Gastrocnemius medialis (tissue), 4 donors: ENCODE results near the gene REXO1. TPM values are rescaled to one million over a fixed set of nuclear protein-coding genes. Genes with fewer than 3 reads are reported as not detected.

Experiments used
- ATAC-seq, 2 donors: fragments of 150-250 bp; one replicate each; pipeline ENCODE4 v1.9.1; 2016
- DNase-seq, 2 donors: peaks; one replicate each; pipeline ENCODE4 v3.0.0-alpha.2; 2019
- H3K27ac ChIP-seq, 4 donors: fragments of 200-600 bp; sonication (generic); 1 replicate in 1 of 4; 2 replicates in 3 of 4; pipeline ENCODE4 v1.5.1; 2016 to 2018; ENCODE audit warnings: mild to moderate bottlenecking in 2 of 4, moderate library complexity in 1 of 4
- H3K27me3 ChIP-seq, 3 donors: fragments of 200-600 bp; sonication (generic) in 2 of 3; 1 replicate in 1 of 3; 2 replicates in 2 of 3; pipeline versions ENCODE4 v1.5.1 to v1.6.0; 2016 to 2019; ENCODE audit warnings: mild to moderate bottlenecking in 1 of 3, moderate library complexity in 1 of 3
- H3K36me3 ChIP-seq, 2 donors: fragments of 200-600 bp; sonication (generic) in 1 of 2; one replicate each; pipeline ENCODE4 v1.5.1; 2017 to 2018
- H3K4me1 ChIP-seq, 2 donors: fragments of 200-600 bp; sonication (generic) in 1 of 2; one replicate each; pipeline ENCODE4 v1.5.1; 2016 to 2017; ENCODE audit warnings: mild to moderate bottlenecking in 2 of 2
- H3K4me3 ChIP-seq, 4 donors: fragments of 200-600 bp; sonication (generic) in 3 of 4; 1 replicate in 1 of 4; 2 replicates in 3 of 4; pipeline ENCODE4 v1.5.1; 2016 to 2019; ENCODE audit warnings: mild to moderate bottlenecking in 2 of 4
- H3K9me3 ChIP-seq, 3 donors: fragments of 200-600 bp; sonication (generic) in 2 of 3; 1 replicate in 1 of 3; 2 replicates in 2 of 3; pipeline ENCODE4 v1.5.1; 2016 to 2019
- POLR2A ChIP-seq, 2 donors: fragments of 450-650 bp; IDR thresholded peaks; one replicate each; pipeline ENCODE4 v1.6.1; 2017; ENCODE audit warnings: antibody characterized with exemption in 2 of 2, mild to moderate bottlenecking in 2 of 2, moderate library complexity in 2 of 2
- in situ Hi-C, 4 donors: fragments of 200-750 bp; cut with MboI; loops; one replicate each; pipeline versions ENCODE4 v1.15.0 to v1.8.0; 2017; ENCODE audit warnings: low sequenced_read_pairs in 4 of 4
- intact Hi-C: fragments of 100-400 bp; cut with DNase I; formaldehyde crosslinking; loops from one replicate; pipeline ENCODE4 v1.15.1; 2023; ENCODE audit warnings: low total_unique reads
- total RNA-seq, 4 donors: library from RNA; depleted of rRNA; stranded (reverse); fragments of >200 nt; gene quantifications; one replicate each; pipeline versions ENCODE4 v1.1.0 to v1.2.3, GENCODE V29; 2016
- TF ChIP-seq, protein P1 (sequence below), 5 experiments: fragments of 450-650 bp in 3 of 5; fragments of 200-600 bp in 2 of 5; sonication (generic) in 2 of 5; IDR thresholded peaks in 4 of 5; conservative IDR thresholded peaks in 1 of 5; 1 replicate in 4 of 5; 2 replicates in 1 of 5; pipeline ENCODE4 v1.5.1; 2016 to 2019; ENCODE audit warnings: antibody characterized with exemption in 5 of 5, mild to moderate bottlenecking in 3 of 5, moderate library complexity in 3 of 5

The REXO1 gene
- total RNA-seq, 4 donors from 2014 or later, result 10.8 to 28.5 (median 20.5) TPM

DNA sequence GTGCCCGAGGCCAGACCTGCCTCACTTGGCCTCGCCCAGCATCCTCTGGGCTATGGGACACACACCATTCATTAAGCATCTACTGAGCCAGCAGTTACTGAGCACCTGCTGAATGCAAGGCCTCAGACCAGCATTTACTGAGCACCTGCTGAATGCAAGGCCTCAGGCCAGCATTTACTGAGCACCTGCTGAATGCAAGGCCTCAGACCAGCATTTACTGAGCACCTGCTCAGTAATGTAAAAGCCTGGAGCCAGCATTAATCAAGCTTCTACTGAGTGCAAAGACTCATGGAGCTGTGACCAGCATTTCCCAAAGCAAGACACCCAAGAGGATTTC, 39.9 kb downstream of the REXO1 start:
- Histone ChIP-seq H3K9me3 (no peaks in the 10 kb centered on the region), H3K36me3 (no peaks in the 10 kb centered on the region), H3K4me3 (no peak overlapping the region), H3K27me3 (no peaks in the 10 kb centered on the region), H3K4me1 (peaks cover 13 to 15% of the 10 kb centered on the region in 2 donors), H3K27ac (no peak overlapping the region)
- DNase-seq (no peak), ATAC-seq (no peak)
- TF ChIP-seq, protein P1, sequence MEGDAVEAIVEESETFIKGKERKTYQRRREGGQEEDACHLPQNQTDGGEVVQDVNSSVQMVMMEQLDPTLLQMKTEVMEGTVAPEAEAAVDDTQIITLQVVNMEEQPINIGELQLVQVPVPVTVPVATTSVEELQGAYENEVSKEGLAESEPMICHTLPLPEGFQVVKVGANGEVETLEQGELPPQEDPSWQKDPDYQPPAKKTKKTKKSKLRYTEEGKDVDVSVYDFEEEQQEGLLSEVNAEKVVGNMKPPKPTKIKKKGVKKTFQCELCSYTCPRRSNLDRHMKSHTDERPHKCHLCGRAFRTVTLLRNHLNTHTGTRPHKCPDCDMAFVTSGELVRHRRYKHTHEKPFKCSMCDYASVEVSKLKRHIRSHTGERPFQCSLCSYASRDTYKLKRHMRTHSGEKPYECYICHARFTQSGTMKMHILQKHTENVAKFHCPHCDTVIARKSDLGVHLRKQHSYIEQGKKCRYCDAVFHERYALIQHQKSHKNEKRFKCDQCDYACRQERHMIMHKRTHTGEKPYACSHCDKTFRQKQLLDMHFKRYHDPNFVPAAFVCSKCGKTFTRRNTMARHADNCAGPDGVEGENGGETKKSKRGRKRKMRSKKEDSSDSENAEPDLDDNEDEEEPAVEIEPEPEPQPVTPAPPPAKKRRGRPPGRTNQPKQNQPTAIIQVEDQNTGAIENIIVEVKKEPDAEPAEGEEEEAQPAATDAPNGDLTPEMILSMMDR (IDR thresholded peaks at IDR 0.05 in 4 of 5, conservative IDR thresholded peaks at IDR 0.05 in 1 of 5), result no peak
- TF ChIP-seq POLR2A (IDR thresholded peaks at IDR 0.05), result no peak
- intact Hi-C loops (no loop called here), in situ Hi-C loops (no loop called here)

DNA sequence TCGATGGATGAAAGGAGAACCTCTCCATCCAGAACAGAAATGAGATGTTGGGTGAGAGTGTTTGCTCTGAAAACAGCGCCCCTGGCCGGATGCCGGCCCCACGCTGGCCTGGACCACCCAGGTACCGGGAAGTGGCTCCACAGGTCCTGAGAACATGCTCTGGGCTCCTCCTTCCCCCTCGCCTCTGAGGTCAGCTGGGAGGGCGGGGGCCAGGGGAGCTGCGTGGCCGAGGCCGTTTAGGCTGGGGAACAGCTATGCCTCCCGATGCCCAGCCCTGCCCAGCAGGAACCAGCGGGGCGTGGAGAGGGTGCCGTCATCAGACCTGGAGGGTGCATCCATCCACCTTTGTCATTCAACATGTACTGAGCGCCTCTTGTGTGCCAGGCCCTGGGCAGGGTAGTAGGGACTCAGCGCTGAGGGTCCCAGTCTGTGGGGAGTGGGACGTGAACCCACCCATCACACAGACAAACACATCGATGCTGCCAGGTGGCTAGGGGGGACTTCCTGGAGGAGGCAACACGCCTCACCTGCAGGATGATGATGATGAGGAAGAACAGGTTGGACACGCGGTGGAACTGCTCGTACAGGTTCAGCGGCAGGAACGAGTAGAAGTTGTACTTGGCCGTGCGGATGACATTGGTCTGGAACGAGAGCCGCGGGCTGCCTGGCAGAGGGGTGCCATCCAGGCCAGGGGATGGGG, 40.4 kb downstream of the REXO1 start:
- no peak for DNase-seq
- H3K9me3 ChIP-seq, result no peaks in the 10 kb centered on the region
- no peaks in the 10 kb centered on the region for H3K27me3 ChIP-seq
- H3K4me3 ChIP-seq, result no peak overlapping the region
- H3K4me1 ChIP-seq, result peaks cover 8 to 10% of the 10 kb centered on the region in 2 donors
- H3K36me3 ChIP-seq, result no peaks in the 10 kb centered on the region
- no peak overlapping the region for H3K27ac ChIP-seq
- intact Hi-C loops (no loop called here), in situ Hi-C loops (no loop called here)
- TF ChIP-seq POLR2A (IDR thresholded peaks at IDR 0.05), result no peak
- TF ChIP-seq, protein P1 (IDR thresholded peaks at IDR 0.05 in 4 of 5, conservative IDR thresholded peaks at IDR 0.05 in 1 of 5), result no peak
- no peak for ATAC-seq

DNA sequence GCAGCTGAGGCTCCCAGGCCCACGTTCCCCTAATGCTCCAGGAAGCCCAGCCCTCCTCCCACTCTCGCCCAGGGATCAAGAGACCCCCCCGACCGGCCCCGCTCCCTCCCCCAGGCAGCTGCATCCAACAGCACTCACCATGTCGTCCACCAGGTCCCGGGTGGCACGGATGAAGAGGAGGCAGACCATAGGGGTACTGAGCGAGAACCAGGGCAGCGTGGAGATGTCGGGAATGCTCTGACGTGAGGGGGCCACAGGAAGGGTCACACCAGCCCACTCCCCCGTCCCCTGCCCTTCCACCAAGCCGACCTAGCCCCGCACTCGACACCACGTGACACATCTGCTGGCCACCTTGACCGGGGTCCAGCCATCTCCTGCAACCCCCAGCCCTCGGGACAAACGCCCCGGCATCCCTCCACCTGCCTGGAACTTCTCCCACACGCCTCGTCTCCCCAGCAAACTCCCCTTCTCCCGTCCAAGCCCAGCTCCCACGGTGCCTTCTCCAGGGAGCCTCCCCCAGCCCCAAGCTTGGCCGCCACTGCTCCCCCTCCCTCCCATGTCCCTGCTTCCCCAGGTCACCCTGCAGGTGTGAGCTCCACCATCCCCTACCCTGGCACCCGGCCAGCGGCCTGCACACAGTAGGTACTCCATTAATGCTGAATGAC, 41.1 kb downstream of the REXO1 start:
- no peak for TF ChIP-seq POLR2A (IDR thresholded peaks at IDR 0.05)
- no peaks in the 10 kb centered on the region for H3K27me3 ChIP-seq
- peaks cover 5% of the 10 kb centered on the region in 2 donors for H3K4me1 ChIP-seq
- DNase-seq (no peak), ATAC-seq (no peak)
- no peak overlapping the region for H3K4me3 ChIP-seq
- H3K27ac ChIP-seq, result no peak overlapping the region
- H3K9me3 ChIP-seq, result no peaks in the 10 kb centered on the region
- in situ Hi-C loops, result no loop called here
- intact Hi-C loops, result no loop called here
- H3K36me3 ChIP-seq, result no peaks in the 10 kb centered on the region

DNA sequence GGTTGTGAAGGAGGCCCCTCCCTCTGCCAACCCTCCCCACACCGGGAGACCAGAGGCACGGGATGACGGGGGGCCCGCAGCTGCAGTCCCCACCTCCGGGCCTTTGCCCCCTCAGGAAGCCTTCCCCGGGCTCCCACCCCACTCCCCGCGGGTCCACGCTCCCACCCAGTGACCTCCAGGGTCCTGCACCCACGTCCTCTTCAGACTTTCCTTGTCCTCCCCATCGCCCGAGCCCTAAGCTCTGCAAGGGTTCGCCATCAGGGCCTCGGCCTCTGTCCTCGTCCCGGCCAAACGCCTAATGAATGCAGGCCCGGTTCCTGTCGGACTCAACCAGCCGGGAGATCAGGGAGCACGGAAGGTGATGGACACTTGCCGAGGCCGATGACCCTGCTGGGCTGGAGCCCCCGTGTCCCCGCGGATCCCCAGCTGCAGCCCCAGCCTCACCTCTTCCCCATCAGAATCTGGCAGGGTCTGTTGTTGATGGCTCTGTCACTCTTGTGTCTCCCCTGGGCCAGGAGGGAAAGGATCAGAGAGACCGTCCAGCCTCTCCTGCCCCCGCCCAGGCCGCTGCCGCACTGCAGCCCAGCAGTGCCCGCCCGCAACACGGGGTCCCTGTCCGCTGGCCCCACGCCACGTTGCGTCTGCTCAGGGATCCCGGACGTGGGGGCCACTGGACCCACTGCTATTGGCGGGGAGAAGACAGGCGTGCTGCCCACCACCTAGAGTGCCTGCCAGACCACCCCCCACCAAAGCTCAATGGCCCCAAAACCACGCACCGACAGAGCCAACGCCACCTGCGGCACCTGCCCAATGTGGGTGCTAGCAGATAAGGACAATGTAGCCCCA, 41.9 kb downstream of the REXO1 start:
- no peaks in the 10 kb centered on the region for H3K36me3 ChIP-seq
- DNase-seq, result no peak
- intact Hi-C loops, result no loop called here
- no peaks in the 10 kb centered on the region for H3K4me1 ChIP-seq
- in situ Hi-C loops, result no loop called here
- no peaks in the 10 kb centered on the region for H3K9me3 ChIP-seq
- TF ChIP-seq, protein P1 (IDR thresholded peaks at IDR 0.05 in 4 of 5, conservative IDR thresholded peaks at IDR 0.05 in 1 of 5), result no peak
- TF ChIP-seq POLR2A (IDR thresholded peaks at IDR 0.05), result no peak
- no peak for ATAC-seq
- no peak overlapping the region for H3K4me3 ChIP-seq
- no peak overlapping the region for H3K27ac ChIP-seq
- H3K27me3 ChIP-seq, result no peaks in the 10 kb centered on the region
